ENCODE measurements around the gene CIITA.

DNA sequence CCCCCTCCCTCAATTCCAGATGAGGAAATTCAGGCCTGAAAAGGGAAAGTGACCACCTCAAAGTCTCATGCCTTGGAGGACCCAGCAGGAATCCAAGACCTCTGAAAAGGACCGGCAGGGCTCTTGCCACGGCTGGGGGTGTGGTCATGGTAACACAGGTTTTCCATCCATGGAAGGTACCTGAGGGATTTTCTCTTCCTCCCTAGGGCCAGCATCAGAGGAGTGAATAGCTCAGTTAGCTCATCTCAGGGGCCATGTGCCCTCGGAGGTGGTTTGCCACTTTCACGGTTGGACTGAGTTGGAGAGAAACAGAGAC, 1.3 kb downstream of the CIITA start:
- no peak for TF ChIP-seq CTCF (IDR thresholded peaks at IDR 0.05; ENCODE audit: low read depth, low read length, poor library complexity, severe bottlenecking)
- no peak for TF ChIP-seq EZH2phosphoT487 (IDR thresholded peaks at IDR 0.05; ENCODE audit: borderline replicate concordance, low read length)

All from DOHH2 (cell line).